Measurements from ENCODE around the gene CAMK2A. TPM values are rescaled to one million over a fixed set of nuclear protein-coding genes. Genes with fewer than 3 reads are reported as not detected.
A peak's percentile ranks its signal among the peaks of the same experiment; 100 is the strongest.

The CAMK2A gene
- total and polyA plus RNA-seq, 3 donors from 2014 or later, result 0.24 to 0.70 (median 0.25) TPM

- Histone ChIP-seq H3K4me3 (no peak overlapping the region), H3K27ac (no peak overlapping the region), H3K27me3 (no peaks in the 10 kb centered on the region), H3K4me1 (no peaks in the 10 kb centered on the region), H3K9me3 (no peaks in the 10 kb centered on the region), H3K36me3 (ENCODE audit: low read depth, missing control alignments) (no peaks in the 10 kb centered on the region)
- no peak for TF ChIP-seq CTCF (IDR thresholded peaks at IDR 0.05)
- TF ChIP-seq POLR2A (IDR thresholded peaks at IDR 0.05), result no peak
- 60 to 84% methylated on average over 1 to 5 of the region's 5 CpGs for whole genome bisulfite sequencing, 2 donors
- intact Hi-C loops (cut with DNase I; ENCODE audit: low total_unique reads), result loop anchor here (10.0 kb wide), 1 partner anchor 94 kb away; no protein-coding TSS in a partner anchor
- no peak for DNase-seq
These were observed 70.9 kb downstream of the CAMK2A start for GRCh38 chr5:150218693-150219035.

- WGBS, 2 donors, result 43 to 56% methylated on average over 10 of the region's 10 CpGs
- Histone ChIP-seq H3K4me3 (no peak overlapping the region), H3K27ac (no peak overlapping the region), H3K9me3 (no peaks in the 10 kb centered on the region), H3K36me3 (ENCODE audit: low read depth, missing control alignments) (no peaks in the 10 kb centered on the region), H3K4me1 (no peaks in the 10 kb centered on the region), H3K27me3 (no peaks in the 10 kb centered on the region)
- intact Hi-C loops (cut with DNase I; ENCODE audit: low total_unique reads), result loop anchor here (10.0 kb wide), 1 partner anchor 93 kb away; no protein-coding TSS in a partner anchor
- TF ChIP-seq CTCF (IDR thresholded peaks at IDR 0.05), result peak; percentile 90 to 92 (median 91)
- TF ChIP-seq POLR2A (IDR thresholded peaks at IDR 0.05), result no peak
- peak; percentile 87 for DNase-seq
These were observed 71.5 kb downstream of the CAMK2A start for GRCh38 chr5:150217873-150218692.

GRCh38 chr5:150217038-150217437 is 72.5 kb downstream of the CAMK2A start:
- DNase-seq, result no peak
- Histone ChIP-seq H3K4me3 (no peak overlapping the region), H3K27me3 (no peaks in the 10 kb centered on the region), H3K9me3 (no peaks in the 10 kb centered on the region), H3K27ac (no peak overlapping the region), H3K4me1 (no peaks in the 10 kb centered on the region), H3K36me3 (ENCODE audit: low read depth, missing control alignments) (no peaks in the 10 kb centered on the region)
- 85 to 87% methylated on average over 2 of the region's 2 CpGs for WGBS, 2 donors
- TF ChIP-seq CTCF (IDR thresholded peaks at IDR 0.05) (no peak), POLR2A (IDR thresholded peaks at IDR 0.05) (no peak)
- intact Hi-C loops (cut with DNase I; ENCODE audit: low total_unique reads), result loop anchor here (10.0 kb wide), 1 partner anchor 92 kb away; no protein-coding TSS in a partner anchor

GRCh38 chr5:150215979-150216944 is 73.3 kb downstream of the CAMK2A start:
- DNase-seq, result peak; percentile 31
- TF ChIP-seq POLR2A (IDR thresholded peaks at IDR 0.05) (no peak), CTCF (IDR thresholded peaks at IDR 0.05) (no peak)
- Histone ChIP-seq H3K27ac (no peak overlapping the region), H3K4me3 (no peak overlapping the region), H3K9me3 (no peaks in the 10 kb centered on the region), H3K27me3 (no peaks in the 10 kb centered on the region), H3K36me3 (ENCODE audit: low read depth, missing control alignments) (no peaks in the 10 kb centered on the region), H3K4me1 (no peaks in the 10 kb centered on the region)
- WGBS, 2 donors, result 77 to 83% methylated on average over 8 to 10 of the region's 10 CpGs
- intact Hi-C loops (cut with DNase I; ENCODE audit: low total_unique reads), result loop anchor here (10.0 kb wide), 1 partner anchor 91 kb away; no protein-coding TSS in a partner anchor

Data from testis (tissue), 3 donors.